Measurements from ENCODE around the gene GPC6. TPM values are rescaled to one million over a fixed set of nuclear protein-coding genes. Genes with fewer than 3 reads are reported as not detected.

The GPC6 gene
- total and polyA plus RNA-seq, 9 of the 15 experiments (the other 6 are each of a cell fraction or from before 2014, with no cell fraction given), result under 0.01 to 0.20 (median 0.01) TPM; not detected in 4

GRCh38 chr13:93499991-93500390 lies 273.4 kb downstream of the GPC6 start (continued):
- no peak for TF ChIP-seq ZBTB11 (CRISPR knock-in tag; IDR thresholded peaks at IDR 0.05)
- no peak for TF ChIP-seq STAT6 (CRISPR knock-in tag; IDR thresholded peaks at IDR 0.05)

GRCh38 chr13:93502071-93502470 lies 275.5 kb downstream of the GPC6 start:
- ChIA-PET CTCF (ENCODE audit: low intra/inter-chr PET ratio) (no interaction called here), POLR2A (no interaction called here)
- Histone ChIP-seq H3K9me3 (replicated peaks; ENCODE audit: control insufficient read depth, insufficient read depth, low read depth, low read length) (no peaks in the 10 kb centered on the region), H3K79me2 (ENCODE audit: control insufficient read depth, insufficient read depth, low read length) (no peaks in the 10 kb centered on the region), H3K27me3 (ENCODE audit: control insufficient read depth in 2 of 2, insufficient read depth in 2 of 2, low read length in 2 of 2) (no peaks in the 10 kb centered on the region), H2AFZ (ENCODE audit: low read depth, low read length) (no peak overlapping the region), H3K36me3 (ENCODE audit: control insufficient read depth, insufficient read depth, low read length) (no peaks in the 10 kb centered on the region), H3K9ac (ENCODE audit: insufficient read depth in 1 of 2, low read depth in 2 of 2, low read length in 2 of 2) (no peak overlapping the region), H3K4me2 (ENCODE audit: insufficient read depth, low read length) (no peak overlapping the region), H3K9me1 (ENCODE audit: control insufficient read depth, insufficient read depth, low read length) (no peaks in the 10 kb centered on the region), H4K20me1 (replicated peaks; ENCODE audit: control insufficient read depth, insufficient read depth, low read length) (no peaks in the 10 kb centered on the region), H3K4me1 (replicated peaks in 1 of 2; ENCODE audit: control insufficient read depth in 2 of 2, insufficient read depth in 2 of 2, low read length in 2 of 2) (no peaks in the 10 kb centered on the region), H3K4me3 (no peak overlapping the region), H3K27ac (ENCODE audit: extremely low read depth, low read depth, low read length) (no peak overlapping the region)
- no TSS peak for BruUV-seq (replicated peaks)
- FAIRE-seq (no peak), ATAC-seq (no peak), DNase-seq (ENCODE audit: extremely low read depth in 1 of 4, low spot score in 3 of 4) (no peak)
- in situ Hi-C loops (cut with MboI) (no loop called here), intact Hi-C loops (cut with micrococcal nuclease) (no loop called here)
- 0% methylated on average over 1 of the region's 1 CpG for WGBS (ENCODE audit: insufficient coverage, low coverage, missing lambda C conversion rate)
- TF ChIP-seq, protein P1, sequence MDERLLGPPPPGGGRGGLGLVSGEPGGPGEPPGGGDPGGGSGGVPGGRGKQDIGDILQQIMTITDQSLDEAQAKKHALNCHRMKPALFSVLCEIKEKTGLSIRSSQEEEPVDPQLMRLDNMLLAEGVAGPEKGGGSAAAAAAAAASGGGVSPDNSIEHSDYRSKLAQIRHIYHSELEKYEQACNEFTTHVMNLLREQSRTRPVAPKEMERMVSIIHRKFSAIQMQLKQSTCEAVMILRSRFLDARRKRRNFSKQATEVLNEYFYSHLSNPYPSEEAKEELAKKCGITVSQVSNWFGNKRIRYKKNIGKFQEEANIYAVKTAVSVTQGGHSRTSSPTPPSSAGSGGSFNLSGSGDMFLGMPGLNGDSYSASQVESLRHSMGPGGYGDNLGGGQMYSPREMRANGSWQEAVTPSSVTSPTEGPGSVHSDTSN (CRISPR knock-in tag; IDR thresholded peaks at IDR 0.05; ENCODE audit: low read depth), result no peak
- TF ChIP-seq, protein P1 (tag; conservative IDR thresholded peaks at IDR 0.05; ENCODE audit: low read depth), result no peak
- TF ChIP-seq CTCF (IDR thresholded peaks at IDR 0.05 in 2 of 3, conservative IDR thresholded peaks at IDR 0.05 in 1 of 3; ENCODE audit: insufficient read depth in 2 of 3, low read depth in 1 of 3, low read length in 3 of 3) (no peak), ZNF431 (CRISPR knock-in tag; IDR thresholded peaks at IDR 0.05) (no peak), ZEB2 (IDR thresholded peaks at IDR 0.05) (no peak), HNRNPH1 (optimal IDR thresholded peaks at IDR 0.05; ENCODE audit: low read depth, low read length) (no peak), ZNF134 (CRISPR knock-in tag; conservative IDR thresholded peaks at IDR 0.05) (no peak), RNF2 (IDR thresholded peaks at IDR 0.05) (no peak), CREM (IDR thresholded peaks at IDR 0.05; ENCODE audit: low read depth) (no peak)
